K562 treated with DMSO at 1 percent for 4 hours (cell line): ENCODE results near the gene CD44. TPM values are rescaled to one million over a fixed set of nuclear protein-coding genes. Genes with fewer than 3 reads are reported as not detected.

ENCODE experiments used
- total RNA-seq: library from RNA; unstranded; fragments of 300-600 nt; gene quantifications from 2 replicates; pipeline ENCODE4 v1.2.3, GENCODE V29; 2022; ENCODE audit not compliant: insufficient read depth

CD44 gene
- 3.1 and 5.9 TPM in 2 replicates for total RNA-seq

GRCh38 chr11:35138943-35139721 is at the start of gene CD44:
Gene CD44 (plus strand): TSS chr11:35139171. CDS start chr11:35139304, 133 bp downstream.

Other genes starting within 250 kb of the CD44 start
- gene APIP, start 222.8 kb upstream of the CD44 start, total RNA-seq = 36.0 and 41.9 TPM in 2 replicates
- gene PDHX, start 222.6 kb upstream of the CD44 start, total RNA-seq = 20.6 and 32.5 TPM in 2 replicates